Prostate gland (tissue), 2 donors: Measurements from ENCODE around the gene DNM2. TPM values are rescaled to one million over a fixed set of nuclear protein-coding genes. Genes with fewer than 3 reads are reported as not detected.

Source experiments
- DNase-seq: peaks from one replicate; pipeline ENCODE4 v3.0.0-alpha.2; 2019; ENCODE audit warnings: low spot score
- H3K27ac ChIP-seq, 2 donors: fragments of 200-600 bp; sonication (generic); 2 replicates each; pipeline ENCODE4 v1.5.1; 2017 to 2019
- H3K27me3 ChIP-seq: fragments of 200-600 bp; sonication (generic); replicated peaks from 2 replicates; pipeline ENCODE4 v1.5.1; 2019; ENCODE audit not compliant: insufficient read depth
- H3K36me3 ChIP-seq, 2 donors: fragments of 200-600 bp; sonication (generic); 1 replicate in 1 of 2; 2 replicates in 1 of 2; pipeline versions ENCODE4 v1.5.1 to v1.8.1; 2017 to 2019
- H3K4me1 ChIP-seq: fragments of 200-600 bp; sonication (generic); replicated peaks from 2 replicates; pipeline ENCODE4 v1.5.1; 2019
- H3K4me3 ChIP-seq, 2 donors: fragments of 200-600 bp; sonication (generic); 2 replicates each; pipeline ENCODE4 v1.5.1; 2017 to 2019
- H3K9me3 ChIP-seq: fragments of 200-600 bp; sonication (generic); 2 replicates; pipeline ENCODE4 v1.5.1; 2017
- CTCF ChIP-seq, 4 experiments: fragments of 200-600 bp in 2 of 4; fragments of 450-650 bp in 2 of 4; sonication (generic) in 2 of 4; IDR thresholded peaks; 1 replicate in 3 of 4; 2 replicates in 1 of 4; pipeline ENCODE4 v1.5.1; 2016 to 2019; ENCODE audit warnings: antibody characterized with exemption in 4 of 4, mild to moderate bottlenecking in 2 of 4, moderate library complexity in 2 of 4
- POLR2A ChIP-seq: fragments of 450-650 bp; IDR thresholded peaks from one replicate; pipeline ENCODE4 v1.6.1; 2016; ENCODE audit warnings: antibody characterized with exemption, mild to moderate bottlenecking
- POLR2AphosphoS5 ChIP-seq: sonication (generic); formaldehyde crosslinking; IDR thresholded peaks from one replicate; pipeline ENCODE4 v1.6.1; 2017; ENCODE audit warnings: antibody characterized with exemption
- WGBS: methylation state at CpG from one replicate; pipeline ENCODE4 v1.1.5; 2018; 5-methylcytosine and 5-hydroxymethylcytosine counted together
- intact Hi-C: fragments of 100-400 bp; cut with DNase I; formaldehyde crosslinking; loops from one replicate; pipeline ENCODE4 v1.14.2; 2022
- total RNA-seq, 2 donors: library from RNA; depleted of rRNA; stranded (reverse); fragments of >200 nt; gene quantifications; one replicate each; pipeline ENCODE4 v1.1.0, GENCODE V29; 2016

Gene DNM2
- total RNA-seq, 2 donors from 2014 or later: 137 to 279 TPM

DNA sequence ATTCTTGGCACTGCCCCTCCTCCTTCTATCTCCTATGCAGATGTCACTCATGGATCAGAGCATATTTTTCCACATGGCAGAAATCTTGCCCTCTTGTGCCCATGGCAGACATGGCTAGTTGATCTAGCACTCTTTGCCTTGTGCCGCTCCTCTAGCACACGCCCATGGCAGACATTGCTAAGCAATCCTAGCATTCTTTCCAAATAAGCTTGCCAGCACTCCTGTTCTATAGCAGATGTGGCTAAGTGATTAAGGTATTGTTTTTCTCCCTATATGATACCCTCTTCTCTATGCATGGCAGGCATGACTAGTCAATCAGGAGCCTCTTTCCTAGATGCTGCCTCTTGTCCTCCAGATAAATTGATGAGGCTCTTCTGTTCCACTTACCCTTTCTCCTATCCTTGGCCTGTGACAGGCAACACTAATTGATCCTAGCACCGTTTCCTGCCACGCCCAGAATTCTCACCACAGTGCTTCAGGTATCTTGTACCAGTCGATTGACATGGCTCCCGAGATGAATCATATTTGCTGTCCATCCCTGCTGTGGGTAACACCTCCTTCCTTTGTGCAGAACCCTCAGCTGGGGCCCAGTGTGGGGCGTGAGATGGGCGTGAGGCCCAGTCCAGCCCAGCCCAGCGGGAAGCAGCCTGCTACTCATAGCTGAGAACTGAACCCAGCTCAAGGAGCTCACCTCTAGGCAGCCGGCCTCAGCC lies 91.2 kb downstream of the DNM2 start:
- intact Hi-C loops: no loop called here
- H3K27me3 ChIP-seq: no peaks in the 10 kb centered on the region
- 71% methylated on average over 10 of the region's 10 CpGs for WGBS
- no peak for TF ChIP-seq CTCF (IDR thresholded peaks at IDR 0.05)
- TF ChIP-seq POLR2AphosphoS5: no peak
- no peak for TF ChIP-seq POLR2A
- H3K27ac ChIP-seq: no peak overlapping the region
- H3K9me3 ChIP-seq: no peaks in the 10 kb centered on the region
- H3K4me1 ChIP-seq: no peaks in the 10 kb centered on the region
- no peak for DNase-seq
- H3K4me3 ChIP-seq: no peak overlapping the region
- peaks cover 0 to 6% of the 10 kb centered on the region in 2 donors for H3K36me3 ChIP-seq

DNA sequence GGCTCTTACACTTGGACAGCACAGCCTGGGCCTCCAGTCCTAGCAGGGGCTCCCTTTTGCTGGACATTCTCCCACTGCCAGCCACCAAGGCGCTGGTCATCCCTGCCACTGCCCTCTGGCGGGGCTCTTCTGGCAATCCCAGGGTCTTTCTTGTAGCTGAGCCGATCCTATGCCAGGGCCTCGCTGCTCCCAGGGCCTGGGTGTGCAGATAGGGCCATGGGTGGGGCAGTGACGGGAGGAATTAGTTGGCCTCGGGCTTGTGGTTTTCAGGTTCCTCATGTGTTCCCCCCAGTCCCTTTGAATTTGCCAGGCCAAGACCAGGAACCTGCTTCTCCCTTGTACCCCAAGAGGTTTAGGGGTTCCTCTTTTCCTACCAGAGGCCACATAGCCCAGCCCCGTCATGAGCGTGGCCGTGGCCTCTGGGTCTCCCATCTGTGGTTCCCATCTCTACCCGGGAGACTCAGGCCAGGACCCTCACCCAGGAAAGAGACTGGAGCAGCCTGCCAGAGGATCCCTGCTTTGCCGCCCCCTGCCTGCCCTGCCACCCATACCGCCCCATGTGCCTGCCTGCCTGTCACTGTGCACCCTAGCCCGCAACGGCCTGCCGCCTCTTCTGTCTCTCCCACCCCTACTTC lies 91.9 kb downstream of the DNM2 start:
- WGBS: 84% methylated on average over 15 of the region's 15 CpGs

DNA sequence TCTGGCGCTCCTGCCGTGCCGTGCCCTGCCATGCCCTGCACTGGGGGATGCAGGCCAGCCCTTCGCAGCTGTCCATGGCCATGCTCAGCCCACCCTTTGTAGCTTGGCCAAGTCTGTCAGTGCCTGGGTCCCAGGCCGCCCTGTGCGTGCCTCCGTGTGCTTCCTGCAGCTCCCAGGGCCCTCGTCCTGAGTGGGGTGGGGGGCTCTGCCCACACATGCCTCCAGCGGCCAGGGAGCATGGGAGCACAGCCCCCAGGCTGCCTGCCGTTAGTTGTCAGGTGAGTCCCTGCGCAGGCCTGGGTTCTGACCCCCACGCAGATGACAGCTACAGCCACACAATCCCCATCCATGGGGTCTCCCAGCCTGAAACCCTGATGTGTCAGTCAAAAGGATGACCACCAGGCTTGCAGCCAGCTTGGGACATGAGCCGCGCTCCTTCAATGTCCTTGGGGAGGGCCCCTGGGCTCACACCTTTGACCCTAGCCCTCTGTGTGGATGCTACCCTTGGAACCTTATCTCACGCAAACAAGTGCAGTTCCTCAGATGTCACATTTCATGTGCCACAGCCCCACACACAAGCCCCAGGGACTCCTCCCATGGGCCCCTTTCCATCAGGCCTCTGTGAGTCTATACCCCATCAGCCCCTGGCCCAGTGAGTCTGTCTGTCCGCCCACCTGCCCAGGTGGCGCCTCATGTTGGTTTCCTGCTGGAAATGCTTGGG lies 93.7 kb downstream of the DNM2 start:
- DNase-seq: no peak
- no peaks in the 10 kb centered on the region for H3K27me3 ChIP-seq
- intact Hi-C loops: no loop called here
- no peak overlapping the region for H3K27ac ChIP-seq
- 93% methylated on average over 14 of the region's 17 CpGs for WGBS
- no peaks in the 10 kb centered on the region for H3K4me1 ChIP-seq
- TF ChIP-seq CTCF (IDR thresholded peaks at IDR 0.05): no peak
- TF ChIP-seq POLR2A: no peak
- no peak for TF ChIP-seq POLR2AphosphoS5
- no peaks in the 10 kb centered on the region for H3K36me3 ChIP-seq
- no peak overlapping the region for H3K4me3 ChIP-seq
- H3K9me3 ChIP-seq: no peaks in the 10 kb centered on the region

More for the DNA sequence above, 91.9 kb downstream of the DNM2 start:
- Histone ChIP-seq H3K36me3 (no peaks in the 10 kb centered on the region), H3K27ac (no peak overlapping the region), H3K4me1 (no peaks in the 10 kb centered on the region), H3K27me3 (no peaks in the 10 kb centered on the region), H3K4me3 (no peak overlapping the region), H3K9me3 (no peaks in the 10 kb centered on the region)
- TF ChIP-seq POLR2A (no peak), POLR2AphosphoS5 (no peak), CTCF (IDR thresholded peaks at IDR 0.05) (no peak)
- intact Hi-C loops: no loop called here
- no peak for DNase-seq

GRCh38 chr19:10812196-10812595 lies 94.3 kb downstream of the DNM2 start:
- Histone ChIP-seq H3K4me3 (no peak overlapping the region), H3K9me3 (no peaks in the 10 kb centered on the region), H3K4me1 (no peaks in the 10 kb centered on the region), H3K36me3 (no peaks in the 10 kb centered on the region), H3K27me3 (no peaks in the 10 kb centered on the region), H3K27ac (no peak overlapping the region)
- intact Hi-C loops: no loop called here
- TF ChIP-seq POLR2AphosphoS5 (no peak), POLR2A (no peak), CTCF (IDR thresholded peaks at IDR 0.05) (no peak)
- no peak for DNase-seq
- 89% methylated on average over 13 of the region's 19 CpGs for WGBS
